Upper lobe of left lung (tissue), 4 donors: Measurements from ENCODE around the gene CEP41.

Experiments used
- POLR2A ChIP-seq, 4 donors: fragments of 450-650 bp; IDR thresholded peaks; one replicate each; pipeline ENCODE4 v1.5.1; 2016 to 2017; ENCODE audit warnings: antibody characterized with exemption in 4 of 4, mild to moderate bottlenecking in 2 of 4
- TF ChIP-seq, protein P1 (sequence below), 6 experiments: fragments of 450-650 bp in 4 of 6; fragments of 200-600 bp in 2 of 6; sonication (generic) in 2 of 6; IDR thresholded peaks; one replicate each; pipeline ENCODE4 v1.5.1; 2016 to 2019; ENCODE audit warnings: antibody characterized with exemption in 6 of 6

DNA sequence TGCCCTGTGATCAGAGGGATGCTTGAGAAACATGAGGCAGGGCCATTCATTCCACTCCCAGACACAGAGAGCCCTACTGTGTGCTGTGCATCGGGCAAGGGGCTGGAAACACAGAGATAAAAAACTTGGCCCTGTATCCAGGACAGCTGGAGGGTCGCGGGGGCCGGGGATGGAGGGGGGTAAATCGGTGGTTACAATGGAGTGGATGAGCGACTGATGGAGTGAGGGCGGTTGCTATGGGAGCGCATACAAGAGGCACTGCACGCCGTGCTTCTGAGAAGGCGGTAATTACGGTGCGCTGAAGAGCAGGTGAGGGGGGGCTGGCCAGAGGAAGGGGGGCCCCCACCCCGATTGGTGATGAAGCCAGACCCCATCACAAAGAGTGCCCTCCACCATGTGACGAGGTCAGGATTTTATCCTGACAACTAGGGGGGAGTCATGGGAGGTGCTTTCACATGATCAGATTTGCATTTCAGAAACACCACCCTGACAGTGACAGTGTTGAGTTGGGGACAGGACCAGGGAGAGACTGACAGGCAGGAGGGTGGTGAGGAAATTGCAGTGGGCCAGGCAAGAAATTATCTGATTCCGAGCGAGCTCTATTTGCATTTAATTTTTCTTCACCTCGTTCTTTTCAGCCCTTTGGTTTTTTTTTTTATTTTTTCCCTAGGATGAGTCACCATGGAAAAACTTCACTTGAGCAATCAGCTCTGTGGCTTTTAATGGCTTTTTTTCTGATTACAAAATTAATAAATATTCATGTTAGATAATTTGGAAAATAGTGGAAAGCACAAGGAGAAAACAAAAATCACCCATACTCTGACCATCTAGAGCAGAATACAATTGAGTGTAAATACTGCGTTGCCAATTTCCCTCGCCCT, 88.4 kb downstream of the CEP41 start:
- TF ChIP-seq, protein P1, sequence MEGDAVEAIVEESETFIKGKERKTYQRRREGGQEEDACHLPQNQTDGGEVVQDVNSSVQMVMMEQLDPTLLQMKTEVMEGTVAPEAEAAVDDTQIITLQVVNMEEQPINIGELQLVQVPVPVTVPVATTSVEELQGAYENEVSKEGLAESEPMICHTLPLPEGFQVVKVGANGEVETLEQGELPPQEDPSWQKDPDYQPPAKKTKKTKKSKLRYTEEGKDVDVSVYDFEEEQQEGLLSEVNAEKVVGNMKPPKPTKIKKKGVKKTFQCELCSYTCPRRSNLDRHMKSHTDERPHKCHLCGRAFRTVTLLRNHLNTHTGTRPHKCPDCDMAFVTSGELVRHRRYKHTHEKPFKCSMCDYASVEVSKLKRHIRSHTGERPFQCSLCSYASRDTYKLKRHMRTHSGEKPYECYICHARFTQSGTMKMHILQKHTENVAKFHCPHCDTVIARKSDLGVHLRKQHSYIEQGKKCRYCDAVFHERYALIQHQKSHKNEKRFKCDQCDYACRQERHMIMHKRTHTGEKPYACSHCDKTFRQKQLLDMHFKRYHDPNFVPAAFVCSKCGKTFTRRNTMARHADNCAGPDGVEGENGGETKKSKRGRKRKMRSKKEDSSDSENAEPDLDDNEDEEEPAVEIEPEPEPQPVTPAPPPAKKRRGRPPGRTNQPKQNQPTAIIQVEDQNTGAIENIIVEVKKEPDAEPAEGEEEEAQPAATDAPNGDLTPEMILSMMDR (IDR thresholded peaks at IDR 0.05) = no peak
- TF ChIP-seq POLR2A (IDR thresholded peaks at IDR 0.05) = no peak
